Prostate gland (tissue), 2 donors: ENCODE data around the gene PID1. TPM values are rescaled to one million over a fixed set of nuclear protein-coding genes. Genes with fewer than 3 reads are reported as not detected.

ENCODE experiments used
- DNase-seq: peaks from one replicate; pipeline ENCODE4 v3.0.0-alpha.2; 2019; ENCODE audit warnings: low spot score
- H3K27ac ChIP-seq, 2 donors: fragments of 200-600 bp; sonication (generic); 2 replicates each; pipeline ENCODE4 v1.5.1; 2017 to 2019
- H3K27me3 ChIP-seq: fragments of 200-600 bp; sonication (generic); replicated peaks from 2 replicates; pipeline ENCODE4 v1.5.1; 2019; ENCODE audit not compliant: insufficient read depth
- H3K36me3 ChIP-seq, 2 donors: fragments of 200-600 bp; sonication (generic); 1 replicate in 1 of 2; 2 replicates in 1 of 2; pipeline versions ENCODE4 v1.5.1 to v1.8.1; 2017 to 2019
- H3K4me1 ChIP-seq: fragments of 200-600 bp; sonication (generic); replicated peaks from 2 replicates; pipeline ENCODE4 v1.5.1; 2019
- H3K4me3 ChIP-seq, 2 donors: fragments of 200-600 bp; sonication (generic); 2 replicates each; pipeline ENCODE4 v1.5.1; 2017 to 2019
- H3K9me3 ChIP-seq: fragments of 200-600 bp; sonication (generic); 2 replicates; pipeline ENCODE4 v1.5.1; 2017
- POLR2A ChIP-seq: fragments of 450-650 bp; IDR thresholded peaks from one replicate; pipeline ENCODE4 v1.6.1; 2016; ENCODE audit warnings: antibody characterized with exemption, mild to moderate bottlenecking
- POLR2AphosphoS5 ChIP-seq: sonication (generic); formaldehyde crosslinking; IDR thresholded peaks from one replicate; pipeline ENCODE4 v1.6.1; 2017; ENCODE audit warnings: antibody characterized with exemption
- WGBS: methylation state at CpG from one replicate; pipeline ENCODE4 v1.1.5; 2018; 5-methylcytosine and 5-hydroxymethylcytosine counted together
- intact Hi-C: fragments of 100-400 bp; cut with DNase I; formaldehyde crosslinking; loops from one replicate; pipeline ENCODE4 v1.14.2; 2022
- total RNA-seq, 2 donors: library from RNA; depleted of rRNA; stranded (reverse); fragments of >200 nt; gene quantifications; one replicate each; pipeline ENCODE4 v1.1.0, GENCODE V29; 2016
- TF ChIP-seq, protein P1 (sequence below), 4 experiments: fragments of 200-600 bp in 2 of 4; fragments of 450-650 bp in 2 of 4; sonication (generic) in 2 of 4; IDR thresholded peaks; 1 replicate in 3 of 4; 2 replicates in 1 of 4; pipeline ENCODE4 v1.5.1; 2016 to 2019; ENCODE audit warnings: antibody characterized with exemption in 4 of 4, mild to moderate bottlenecking in 2 of 4, moderate library complexity in 2 of 4

Gene PID1
- total RNA-seq, 2 donors from 2014 or later: 14.0 to 21.0 TPM

DNA sequence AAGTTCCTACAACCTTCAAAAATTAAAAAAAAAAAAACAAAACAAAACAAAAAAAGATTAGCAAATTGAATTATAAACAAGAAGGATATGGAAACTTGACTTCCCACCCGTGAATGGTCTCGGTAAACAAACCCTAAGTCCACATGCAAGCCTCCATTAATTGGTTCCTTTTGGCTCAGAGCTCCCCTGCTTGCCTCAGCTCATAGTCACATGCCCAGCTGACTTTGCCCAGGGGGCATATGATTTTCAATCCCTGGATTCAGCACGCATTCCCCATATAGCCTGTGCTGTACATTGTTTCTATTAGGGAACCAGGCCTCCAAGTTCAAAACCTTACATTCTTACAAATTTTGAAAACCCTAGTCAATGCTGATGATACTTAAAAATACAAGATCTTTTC, 95.0 kb downstream of the PID1 start:
- TF ChIP-seq POLR2A (no peak), POLR2AphosphoS5 (no peak)
- TF ChIP-seq, protein P1, sequence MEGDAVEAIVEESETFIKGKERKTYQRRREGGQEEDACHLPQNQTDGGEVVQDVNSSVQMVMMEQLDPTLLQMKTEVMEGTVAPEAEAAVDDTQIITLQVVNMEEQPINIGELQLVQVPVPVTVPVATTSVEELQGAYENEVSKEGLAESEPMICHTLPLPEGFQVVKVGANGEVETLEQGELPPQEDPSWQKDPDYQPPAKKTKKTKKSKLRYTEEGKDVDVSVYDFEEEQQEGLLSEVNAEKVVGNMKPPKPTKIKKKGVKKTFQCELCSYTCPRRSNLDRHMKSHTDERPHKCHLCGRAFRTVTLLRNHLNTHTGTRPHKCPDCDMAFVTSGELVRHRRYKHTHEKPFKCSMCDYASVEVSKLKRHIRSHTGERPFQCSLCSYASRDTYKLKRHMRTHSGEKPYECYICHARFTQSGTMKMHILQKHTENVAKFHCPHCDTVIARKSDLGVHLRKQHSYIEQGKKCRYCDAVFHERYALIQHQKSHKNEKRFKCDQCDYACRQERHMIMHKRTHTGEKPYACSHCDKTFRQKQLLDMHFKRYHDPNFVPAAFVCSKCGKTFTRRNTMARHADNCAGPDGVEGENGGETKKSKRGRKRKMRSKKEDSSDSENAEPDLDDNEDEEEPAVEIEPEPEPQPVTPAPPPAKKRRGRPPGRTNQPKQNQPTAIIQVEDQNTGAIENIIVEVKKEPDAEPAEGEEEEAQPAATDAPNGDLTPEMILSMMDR (IDR thresholded peaks at IDR 0.05): no peak
- Histone ChIP-seq H3K27ac (no peak overlapping the region), H3K27me3 (no peaks in the 10 kb centered on the region), H3K36me3 (no peaks in the 10 kb centered on the region), H3K9me3 (no peaks in the 10 kb centered on the region), H3K4me1 (peaks cover 11% of the 10 kb centered on the region), H3K4me3 (no peak overlapping the region)
- intact Hi-C loops: no loop called here
- DNase-seq: no peak
- 61% methylated on average over 3 of the region's 3 CpGs for WGBS

DNA sequence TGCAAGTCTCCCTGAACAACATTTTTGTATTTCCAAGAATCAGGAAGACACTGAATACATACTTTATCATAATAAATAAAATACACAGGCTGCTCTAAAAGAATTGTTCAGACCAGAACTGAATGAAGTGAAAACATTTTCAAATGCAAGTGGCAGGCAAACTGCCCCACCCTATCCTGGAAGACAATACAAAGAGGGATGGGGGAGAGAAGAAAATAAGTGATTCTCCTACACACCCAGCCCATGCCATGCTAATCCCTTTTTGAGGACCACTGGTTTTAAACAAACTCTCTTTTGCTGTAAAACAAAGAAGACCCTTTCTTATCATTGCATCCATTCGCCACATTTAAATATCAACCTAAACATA, 95.6 kb downstream of the PID1 start:
- Histone ChIP-seq H3K27ac (no peak overlapping the region), H3K27me3 (no peaks in the 10 kb centered on the region), H3K4me3 (no peak overlapping the region), H3K4me1 (peaks cover 11% of the 10 kb centered on the region), H3K36me3 (no peaks in the 10 kb centered on the region), H3K9me3 (no peaks in the 10 kb centered on the region)
- TF ChIP-seq, protein P1 (IDR thresholded peaks at IDR 0.05): no peak
- TF ChIP-seq POLR2AphosphoS5 (no peak), POLR2A (no peak)
- DNase-seq: no peak
- intact Hi-C loops: no loop called here
- WGBS: 100% methylated on average over 1 of the region's 1 CpG

DNA sequence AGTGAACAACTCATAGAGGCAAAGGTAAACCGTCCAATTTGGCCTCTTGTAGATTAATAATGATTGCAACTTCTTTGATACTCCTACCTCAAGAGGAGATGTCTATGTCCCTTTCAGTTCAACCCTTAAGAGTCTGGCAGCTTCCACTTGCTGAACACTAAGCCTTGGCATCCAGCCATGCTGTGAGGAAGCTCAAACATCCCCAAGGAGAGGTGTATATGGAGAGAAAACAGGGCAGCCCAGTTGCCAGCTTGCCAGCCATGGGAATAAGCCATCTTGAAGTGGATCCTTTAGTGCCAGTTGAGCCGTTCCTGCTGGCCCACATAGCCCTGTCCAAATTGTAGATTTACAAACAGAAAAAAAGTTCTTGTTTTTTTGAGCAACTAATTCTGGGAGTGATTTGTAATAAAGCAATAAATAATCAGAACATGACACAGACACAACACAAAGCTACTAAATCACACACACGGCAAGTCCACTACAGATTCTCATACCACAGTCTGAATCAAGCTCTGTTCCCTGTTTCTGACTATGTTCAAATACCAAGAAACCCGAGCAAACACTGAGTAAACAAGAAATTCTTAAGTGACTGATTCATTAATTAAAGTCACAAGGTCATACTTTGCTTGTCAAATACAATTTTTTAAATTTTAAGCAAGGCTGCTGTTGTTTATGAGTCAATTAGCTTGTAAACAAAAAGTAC, 96.1 kb downstream of the PID1 start:
- no peaks in the 10 kb centered on the region for H3K9me3 ChIP-seq
- no peak overlapping the region for H3K4me3 ChIP-seq
- intact Hi-C loops: no loop called here
- H3K27ac ChIP-seq: no peak overlapping the region
- H3K36me3 ChIP-seq: no peaks in the 10 kb centered on the region
- no peak for TF ChIP-seq POLR2A
- TF ChIP-seq, protein P1 (IDR thresholded peaks at IDR 0.05): no peak
- TF ChIP-seq POLR2AphosphoS5: no peak
- H3K27me3 ChIP-seq: no peaks in the 10 kb centered on the region
- no peak for DNase-seq
- H3K4me1 ChIP-seq: peaks cover 10% of the 10 kb centered on the region
- WGBS: 46% methylated on average over 4 of the region's 4 CpGs

DNA sequence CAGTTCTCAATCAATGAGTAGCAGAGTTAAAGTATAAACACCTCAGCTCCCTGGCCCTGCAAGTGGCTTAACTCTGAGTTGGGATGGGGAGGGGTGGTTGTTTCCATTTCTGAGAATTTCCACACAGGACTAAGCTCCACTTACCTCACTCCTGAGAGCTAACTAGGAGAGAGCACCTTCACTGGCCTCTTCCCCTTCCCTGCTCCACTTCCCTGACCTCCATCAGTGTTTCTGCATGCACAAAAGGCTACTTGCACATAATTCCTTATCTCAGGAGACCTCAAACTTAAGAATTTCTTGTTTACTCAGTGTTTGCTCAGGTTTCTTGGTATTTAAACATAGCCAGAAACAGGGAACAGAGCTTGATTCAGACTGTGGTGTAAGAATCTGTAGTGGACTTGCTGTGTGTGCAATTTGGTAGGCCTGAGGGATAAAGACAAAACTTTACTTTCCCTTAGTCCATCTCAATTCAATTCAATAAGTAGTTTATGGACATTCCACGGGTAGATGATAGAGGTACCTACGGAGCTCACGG, 97.2 kb downstream of the PID1 start:
- no peak overlapping the region for H3K4me3 ChIP-seq
- no peak for DNase-seq
- intact Hi-C loops: no loop called here
- no peaks in the 10 kb centered on the region for H3K9me3 ChIP-seq
- no peaks in the 10 kb centered on the region for H3K4me1 ChIP-seq
- WGBS: 93% methylated on average over 3 of the region's 3 CpGs
- H3K27ac ChIP-seq: no peak overlapping the region
- no peaks in the 10 kb centered on the region for H3K36me3 ChIP-seq
- TF ChIP-seq POLR2AphosphoS5 (no peak), POLR2A (no peak)
- TF ChIP-seq, protein P1 (IDR thresholded peaks at IDR 0.05): no peak
- H3K27me3 ChIP-seq: no peaks in the 10 kb centered on the region

DNA sequence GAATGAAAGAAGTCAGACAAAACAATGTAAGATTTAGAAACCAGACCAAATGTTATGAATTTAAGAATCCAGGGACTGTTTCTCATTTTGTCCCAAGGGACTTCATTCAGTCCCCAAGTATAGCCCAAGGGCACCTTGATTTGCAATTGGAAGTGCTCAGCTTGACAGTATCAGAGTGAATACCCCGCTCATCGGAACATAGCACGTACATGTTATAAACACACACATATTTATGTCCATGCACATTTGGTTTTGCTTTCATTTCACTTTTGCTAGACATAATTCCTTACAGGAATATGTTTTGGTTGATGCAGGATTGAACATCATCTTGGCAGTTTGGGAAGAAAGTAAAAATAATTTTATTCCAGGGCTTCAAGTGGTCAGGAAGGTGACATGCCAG, 100.2 kb downstream of the PID1 start:
- no peaks in the 10 kb centered on the region for H3K4me1 ChIP-seq
- TF ChIP-seq, protein P1 (IDR thresholded peaks at IDR 0.05): no peak
- TF ChIP-seq POLR2AphosphoS5 (no peak), POLR2A (no peak)
- no peak for DNase-seq
- no peak overlapping the region for H3K4me3 ChIP-seq
- H3K27ac ChIP-seq: no peak overlapping the region
- WGBS: 66% methylated on average over 3 of the region's 3 CpGs
- H3K27me3 ChIP-seq: no peaks in the 10 kb centered on the region
- intact Hi-C loops: no loop called here
- H3K9me3 ChIP-seq: no peaks in the 10 kb centered on the region
- H3K36me3 ChIP-seq: no peaks in the 10 kb centered on the region
